CD4-positive, alpha-beta T cell treated with Interleukin-1 beta for 1 hour (primary cell): ENCODE results near the gene ZFAND3.

Source experiments
- DNase-seq, 2 donors: peaks; one replicate each; pipeline ENCODE4 v3.0.0-alpha.2; 2020 to 2022

Gene ZFAND3

DNA sequence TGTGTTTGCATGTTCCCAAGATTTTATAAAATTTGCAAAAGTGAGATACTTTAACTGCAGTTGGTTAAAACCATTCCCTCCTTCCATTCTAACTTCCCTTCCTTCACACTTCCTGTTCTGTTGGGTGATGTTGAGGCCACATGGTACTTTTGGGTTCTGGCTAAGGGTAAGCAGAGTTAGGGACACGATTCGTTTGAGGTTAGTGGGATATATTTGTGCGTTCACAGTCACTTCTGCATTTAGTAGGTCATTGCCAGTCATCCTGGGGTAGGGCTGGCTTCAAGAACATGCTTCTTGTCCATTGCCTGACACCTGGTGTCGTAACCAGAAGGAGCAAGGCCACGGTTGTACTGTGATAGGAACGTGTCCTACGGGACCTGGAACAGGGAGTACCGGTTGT lies 340.1 kb downstream of the ZFAND3 start:
- DNase-seq, result no peak

DNA sequence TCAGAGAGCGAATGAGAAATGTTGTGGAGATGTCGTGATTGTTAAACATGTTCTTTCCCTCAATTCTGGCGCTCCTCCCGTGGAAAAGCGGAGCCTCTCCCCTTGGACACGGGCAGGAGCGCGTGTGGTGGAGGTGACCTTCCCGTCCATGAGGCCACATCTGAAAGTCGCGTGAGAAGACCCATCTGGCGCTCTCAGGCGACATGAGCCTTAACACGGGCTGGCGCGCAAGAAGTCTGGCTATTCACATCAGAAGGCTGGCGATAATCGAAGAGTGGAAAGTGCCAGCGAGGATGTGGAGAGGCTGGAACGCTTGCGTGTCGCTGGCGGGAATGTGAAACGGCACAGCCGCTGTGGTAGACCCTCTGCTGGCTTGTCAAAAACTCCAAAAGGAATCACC lies 341.3 kb downstream of the ZFAND3 start:
- DNase-seq, result no peak

DNA sequence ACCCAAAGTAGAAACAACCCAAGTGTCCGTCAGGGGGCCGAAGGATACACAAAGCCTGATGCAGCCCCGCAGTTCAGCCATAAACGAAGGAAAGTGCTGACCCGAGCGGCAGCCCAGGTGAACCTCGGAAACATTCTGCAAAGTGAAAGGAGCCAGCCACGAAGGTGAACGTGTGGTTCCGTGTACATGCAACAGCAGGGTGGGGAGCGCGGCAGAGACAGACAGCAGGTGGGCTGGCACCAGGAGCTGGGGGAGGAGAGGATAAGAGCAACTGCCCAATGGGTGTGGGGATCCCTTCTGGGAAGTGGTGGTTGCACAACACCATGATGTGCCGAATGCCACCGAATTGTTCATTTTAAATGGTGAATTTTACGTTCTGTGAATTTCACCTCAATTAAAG lies 341.8 kb downstream of the ZFAND3 start:
- no peak for DNase-seq

DNA sequence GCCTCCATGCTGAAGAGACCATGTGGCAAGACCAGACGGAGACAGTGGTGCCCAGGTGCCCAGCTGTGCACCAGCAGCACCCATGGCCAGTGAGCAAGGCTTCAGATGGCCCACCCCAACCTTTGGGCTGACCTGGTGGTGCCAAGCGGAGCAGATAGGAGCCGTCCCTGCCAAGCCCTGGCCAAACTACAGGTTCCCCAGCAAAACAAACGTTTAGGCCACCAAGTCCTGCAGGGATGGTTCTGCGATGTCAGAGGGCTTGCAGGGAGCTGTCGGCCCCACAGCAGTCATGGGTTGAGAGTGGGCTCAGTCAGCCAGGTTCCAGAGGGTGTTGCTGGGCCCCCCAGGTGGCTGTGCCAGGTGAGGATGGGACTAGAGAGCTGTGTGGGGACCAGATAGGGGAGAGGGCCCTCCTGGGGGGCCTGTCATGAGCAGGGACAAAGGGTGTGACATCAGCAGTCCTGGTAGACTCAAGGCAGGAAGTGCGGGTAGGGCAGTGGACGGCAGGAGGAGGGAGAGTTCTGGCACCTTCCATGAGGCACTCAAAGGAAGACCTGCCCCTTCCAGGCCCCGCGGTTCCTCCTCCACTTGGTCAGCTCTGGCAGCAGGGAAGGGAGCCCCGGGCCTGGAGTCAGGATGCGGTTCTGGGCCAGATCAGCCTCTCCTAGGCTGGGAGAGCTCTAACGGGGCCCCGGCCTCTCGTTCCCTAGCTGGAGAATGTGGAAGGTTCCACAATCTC lies 342.4 kb downstream of the ZFAND3 start:
- no peak for DNase-seq

DNA sequence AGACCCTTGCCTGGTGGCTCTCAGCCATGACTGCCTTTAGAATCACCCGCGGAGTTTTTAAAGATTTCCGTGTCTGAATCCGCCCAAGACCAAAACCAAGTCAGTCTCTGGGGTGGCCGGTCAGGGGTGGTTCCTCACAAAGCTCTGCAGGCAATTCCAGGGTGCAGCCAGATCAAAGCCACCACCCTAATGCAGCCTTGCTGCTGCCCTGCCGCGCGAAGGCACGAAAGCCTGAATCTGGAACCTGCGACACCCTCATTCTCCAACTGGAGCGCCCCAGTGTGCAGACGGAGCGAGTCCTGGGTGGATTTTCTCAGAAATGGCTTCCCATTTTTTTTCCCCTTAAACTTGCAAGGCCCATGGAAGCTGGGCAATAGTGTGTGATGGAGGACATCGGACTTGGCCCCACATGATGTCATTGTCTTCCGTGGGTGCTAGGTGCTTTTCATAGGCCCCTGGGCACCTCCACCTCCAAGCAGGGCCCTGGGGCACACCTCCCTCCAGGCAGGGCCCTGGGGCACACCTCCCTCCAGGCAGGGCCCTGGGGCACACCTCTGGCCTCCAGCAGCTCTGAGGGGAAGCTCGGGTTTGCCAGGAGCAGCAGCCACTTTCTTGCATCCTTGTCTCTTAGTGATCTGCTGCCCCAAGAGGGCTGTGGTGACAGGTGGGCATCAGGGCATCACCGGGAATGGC lies 343.1 kb downstream of the ZFAND3 start:
- DNase-seq, result no peak

DNA sequence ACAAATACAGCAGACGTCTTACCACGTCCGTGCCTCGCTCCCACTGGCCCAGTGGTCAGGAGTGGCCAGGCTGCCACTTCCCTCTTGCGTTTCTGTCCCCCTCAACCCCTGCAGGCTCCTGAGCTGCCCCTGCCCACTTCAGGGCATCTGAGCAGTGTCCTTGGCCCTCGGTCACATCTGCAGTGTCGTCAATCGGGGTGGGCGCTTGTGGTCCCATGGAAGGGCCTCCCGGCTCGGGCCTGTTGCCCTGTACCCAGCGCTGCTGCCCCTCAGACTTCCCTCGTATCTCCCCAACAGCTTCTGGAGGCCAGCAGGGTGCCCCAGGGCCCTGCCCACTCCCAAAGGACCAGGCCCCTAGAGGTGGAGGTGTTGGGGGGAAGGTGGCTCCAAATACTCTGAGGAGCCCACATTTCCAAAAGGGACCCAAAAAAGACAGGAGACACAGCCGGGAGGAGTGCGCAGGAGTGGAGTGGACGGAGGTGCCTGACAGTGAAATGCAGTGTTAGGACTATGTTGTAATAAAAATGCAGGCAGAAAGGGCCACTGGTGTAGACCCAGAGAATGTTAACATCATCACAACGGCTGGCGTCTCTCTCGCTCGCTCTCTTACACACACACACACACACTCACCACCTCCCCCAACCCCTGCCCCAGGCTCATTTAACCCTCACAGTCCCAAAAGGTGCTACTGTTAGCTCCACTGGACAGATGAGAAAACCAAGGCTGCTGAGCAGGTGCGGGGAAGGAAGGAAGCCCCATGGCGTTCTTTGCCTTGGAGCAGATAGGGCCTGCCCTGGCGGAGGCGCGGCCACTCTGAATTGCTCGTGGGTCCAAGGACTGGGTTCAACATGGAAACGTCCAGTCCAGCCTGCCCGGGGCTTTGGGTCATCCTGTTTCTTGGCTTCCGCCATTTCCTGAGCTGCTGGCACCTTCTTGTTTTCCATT lies 343.9 kb downstream of the ZFAND3 start:
- no peak for DNase-seq

DNA sequence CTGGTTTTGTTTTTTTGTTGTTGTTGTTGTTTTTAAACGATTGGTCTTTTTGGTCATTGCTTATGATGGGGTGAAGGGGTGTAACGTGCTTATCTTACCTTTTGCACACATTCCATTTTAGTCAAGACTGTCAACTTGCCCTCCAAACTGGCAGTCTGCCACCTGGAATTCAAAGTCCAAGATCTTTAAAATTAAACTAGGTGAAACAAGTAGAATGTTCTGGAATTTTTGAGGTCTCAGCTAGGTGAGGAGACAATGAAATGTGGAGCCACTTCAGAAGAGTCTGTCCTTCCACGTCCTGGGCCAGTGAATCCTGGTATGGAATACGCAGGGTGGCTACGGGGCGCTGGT lies 344.6 kb downstream of the ZFAND3 start:
- DNase-seq, result no peak

DNA sequence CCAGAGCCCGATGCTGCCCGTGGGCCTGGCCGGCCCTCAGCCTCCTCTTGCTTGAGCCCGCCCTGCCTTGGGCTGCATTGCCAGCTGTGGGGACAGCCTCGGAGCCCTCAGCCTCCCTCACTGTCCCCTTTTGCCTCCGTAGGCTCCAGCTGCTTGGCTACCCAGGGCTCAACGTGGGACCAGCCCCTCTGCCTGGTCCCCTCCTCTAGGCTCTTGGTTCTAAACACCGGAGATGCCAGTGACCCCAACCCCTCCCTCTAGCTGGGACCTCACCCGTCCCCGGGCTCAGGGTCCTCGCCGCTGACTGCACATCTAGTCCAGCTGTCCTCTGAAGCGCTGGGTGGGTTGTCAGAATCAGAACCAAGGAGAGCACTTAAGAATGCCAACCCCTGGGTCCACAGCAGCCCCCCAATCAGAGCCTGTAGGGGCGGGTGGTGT lies 345.2 kb downstream of the ZFAND3 start:
- DNase-seq, result no peak

DNA sequence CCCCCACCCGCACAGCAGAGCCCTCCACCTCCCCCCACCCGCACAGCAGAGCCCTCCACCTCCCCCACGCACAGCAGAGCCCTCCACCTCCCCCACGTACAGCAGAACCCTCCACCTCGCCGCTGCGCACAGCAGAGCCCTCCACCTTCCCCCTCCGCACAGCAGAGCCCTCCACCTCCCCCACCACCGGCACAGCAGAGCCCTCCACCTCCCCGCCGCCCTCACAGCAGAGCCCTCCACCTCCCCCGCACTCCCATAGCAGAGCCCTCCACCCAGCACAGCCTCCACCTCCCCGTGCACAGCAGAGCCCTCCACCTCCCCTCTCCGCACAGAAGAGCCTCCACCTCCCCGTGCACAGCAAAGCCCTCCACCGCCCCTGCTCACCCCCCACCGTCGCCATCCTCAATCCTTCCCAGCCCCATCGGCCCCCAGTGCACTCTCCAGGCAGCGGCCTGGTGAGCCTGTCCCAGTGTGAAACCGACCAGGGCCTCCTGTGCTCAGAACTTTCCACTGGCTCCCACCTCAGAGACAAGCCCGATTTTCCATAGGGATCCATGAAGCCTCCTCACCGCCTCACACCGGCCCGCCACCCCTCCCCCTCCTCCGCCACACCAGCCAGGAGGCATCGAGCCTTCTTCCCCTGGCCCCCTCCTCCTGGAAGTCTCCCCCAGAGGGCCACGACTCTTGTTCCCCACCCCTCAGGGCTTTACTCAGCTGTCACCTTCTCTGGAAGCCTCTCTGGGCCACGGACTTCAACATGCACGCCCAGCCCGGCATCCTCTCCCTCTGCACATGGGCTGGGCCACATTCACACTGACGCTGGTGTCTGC lies 347.1 kb downstream of the ZFAND3 start:
- DNase-seq, result no peak

DNA sequence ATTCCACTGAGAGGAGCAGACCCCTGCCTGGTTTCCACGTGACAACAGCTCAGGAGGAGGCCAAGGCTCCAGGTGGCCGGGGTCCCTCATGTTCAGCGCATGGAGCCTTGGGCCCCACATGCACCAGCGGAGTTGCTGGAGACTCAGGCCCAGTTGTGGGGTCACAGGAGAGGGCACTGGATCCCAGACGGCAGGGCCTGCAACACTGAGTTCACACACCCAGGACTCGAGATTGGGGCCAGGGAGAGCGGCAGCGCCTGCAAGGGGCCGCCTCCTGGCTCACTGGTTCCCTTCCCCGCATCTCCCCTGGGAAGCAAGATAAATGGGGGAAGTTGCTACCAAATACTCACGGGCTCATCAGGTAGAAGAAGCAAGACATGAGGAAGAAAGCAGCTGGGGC lies 348.1 kb downstream of the ZFAND3 start:
- no peak for DNase-seq

DNA sequence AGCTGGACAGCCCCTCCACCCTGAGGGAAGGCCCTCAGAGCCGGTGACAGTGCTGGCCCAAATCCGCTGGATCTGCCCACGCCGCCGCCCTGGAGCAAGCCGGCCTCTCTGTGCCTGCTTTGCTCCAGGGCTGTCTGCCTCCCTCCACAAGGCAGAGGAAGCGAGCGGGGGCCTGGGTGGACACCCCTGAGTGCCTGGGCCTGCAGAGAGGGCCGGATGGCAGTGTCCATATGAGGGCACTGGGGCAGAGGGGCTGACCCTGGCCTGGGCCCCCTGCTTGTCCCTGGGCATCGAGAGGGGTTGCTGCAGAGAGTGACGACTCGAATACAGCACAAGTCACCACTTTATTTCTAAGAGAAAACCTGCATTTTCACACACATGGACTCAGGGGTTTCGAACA lies 348.6 kb downstream of the ZFAND3 start:
- no peak for DNase-seq

DNA sequence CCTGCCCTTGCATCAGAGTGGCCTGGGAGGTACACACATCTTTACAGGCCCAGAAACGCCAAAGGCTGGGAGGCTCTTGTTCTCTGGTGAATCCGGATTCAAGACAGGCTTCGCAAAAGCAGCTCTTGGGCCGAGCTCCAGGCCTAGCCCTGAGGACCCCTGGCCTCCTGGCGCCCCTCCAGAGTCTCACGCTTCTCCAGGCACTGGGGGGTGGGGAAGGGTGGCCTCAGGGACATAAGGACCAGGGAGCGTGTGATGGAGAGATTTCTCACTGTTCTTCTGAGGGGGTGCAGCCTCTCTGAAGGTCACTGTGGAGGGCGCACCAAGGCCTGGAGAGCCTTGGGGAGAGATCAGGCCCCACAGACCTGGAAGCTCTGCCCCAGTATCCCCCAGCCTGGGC lies 349.2 kb downstream of the ZFAND3 start:
- DNase-seq, result no peak

DNA sequence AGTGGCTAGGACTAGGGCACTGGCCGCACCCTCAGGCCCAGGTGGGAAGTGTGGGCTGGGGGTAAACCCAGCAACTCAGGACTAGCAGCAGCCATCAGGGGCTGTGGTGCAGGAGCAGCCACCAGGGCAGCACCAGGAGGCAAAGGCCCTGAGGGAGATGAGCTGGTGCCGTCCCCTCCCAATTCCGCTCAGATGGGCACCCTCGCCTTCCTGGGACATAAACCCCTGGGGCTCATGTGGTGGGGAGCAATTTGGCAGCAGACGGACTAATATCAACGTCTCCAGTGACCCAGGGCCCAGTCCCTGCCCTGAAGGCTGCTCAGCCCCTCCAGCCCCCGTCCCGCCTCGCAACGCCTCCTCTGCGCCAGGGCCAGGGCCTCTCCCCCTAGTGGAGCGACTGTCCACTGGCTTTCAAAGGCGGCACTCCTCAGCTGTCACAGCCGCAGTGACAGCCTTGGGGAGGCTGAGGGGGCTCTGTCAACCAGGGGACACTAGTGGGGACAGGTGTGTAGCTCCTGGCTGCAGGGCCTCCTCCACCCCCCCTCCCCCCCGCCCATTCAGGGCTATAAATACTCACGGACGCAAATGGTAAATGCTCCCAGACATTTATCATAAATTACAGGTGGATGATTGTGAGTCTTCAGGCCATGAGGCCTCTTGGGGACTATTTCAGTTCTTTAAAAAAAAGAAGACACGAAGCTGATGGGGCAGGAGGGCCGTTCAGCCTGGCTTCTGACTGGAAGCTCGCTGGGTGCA lies 349.9 kb downstream of the ZFAND3 start:
- no peak for DNase-seq

DNA sequence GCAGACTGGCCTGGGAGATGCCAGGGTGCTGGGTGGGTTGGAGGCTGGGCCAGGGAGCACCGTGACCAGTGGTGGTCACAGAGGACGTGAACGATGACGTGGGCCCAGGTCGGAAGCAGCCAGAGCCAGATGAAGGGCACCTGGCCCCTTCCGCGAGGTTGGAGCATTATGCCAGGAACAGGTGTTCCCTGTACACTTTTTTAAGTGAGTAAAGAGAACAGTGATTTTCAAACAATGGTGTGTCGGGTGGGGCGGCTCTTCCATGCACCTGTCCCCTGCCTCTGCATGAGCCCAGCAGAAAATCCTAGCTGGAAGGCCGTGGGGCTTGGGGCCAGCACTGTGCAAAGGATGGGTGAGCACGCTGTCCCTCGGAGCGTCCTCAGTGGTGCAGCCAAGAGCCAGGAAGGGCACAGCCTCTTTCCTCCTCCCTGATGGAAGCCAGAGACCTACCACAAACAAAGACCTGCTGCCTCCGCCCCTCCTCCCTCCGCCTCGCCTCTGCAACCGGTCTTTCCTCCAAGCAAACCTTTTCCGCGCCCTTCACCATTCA lies 350.5 kb downstream of the ZFAND3 start:
- no peak for DNase-seq

DNA sequence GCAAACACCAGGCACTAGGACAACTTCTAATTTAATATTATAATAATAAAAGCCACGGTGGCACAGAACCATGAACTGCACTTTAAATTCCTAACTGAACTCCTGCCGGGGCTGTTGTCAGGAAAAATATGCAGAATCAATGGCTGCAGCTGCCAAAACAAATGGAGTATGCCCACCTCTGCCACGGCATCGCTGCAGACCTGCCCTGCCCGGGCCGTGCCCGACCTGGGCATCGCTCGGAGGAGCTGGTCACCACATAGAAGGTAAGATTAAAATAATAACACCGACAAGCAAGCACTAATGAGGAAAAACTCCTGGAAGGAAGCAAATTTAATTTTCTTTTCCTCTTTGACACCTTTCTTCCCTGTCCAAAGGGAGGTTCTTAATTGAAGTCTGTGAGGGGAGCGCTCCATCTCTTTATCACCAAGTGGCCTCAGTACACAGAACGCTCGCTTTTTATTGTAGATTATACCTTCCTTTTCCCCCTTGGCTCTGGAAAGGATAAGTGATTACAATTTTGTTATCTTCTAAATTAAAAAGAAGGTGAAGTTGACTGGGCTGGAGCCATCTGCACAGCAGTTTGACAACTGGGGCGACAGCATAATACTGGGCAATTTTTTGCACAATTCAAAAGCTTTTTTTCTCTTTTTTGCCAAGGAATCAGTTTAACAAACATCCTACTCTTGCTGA lies 351.3 kb downstream of the ZFAND3 start:
- no peak for DNase-seq

DNA sequence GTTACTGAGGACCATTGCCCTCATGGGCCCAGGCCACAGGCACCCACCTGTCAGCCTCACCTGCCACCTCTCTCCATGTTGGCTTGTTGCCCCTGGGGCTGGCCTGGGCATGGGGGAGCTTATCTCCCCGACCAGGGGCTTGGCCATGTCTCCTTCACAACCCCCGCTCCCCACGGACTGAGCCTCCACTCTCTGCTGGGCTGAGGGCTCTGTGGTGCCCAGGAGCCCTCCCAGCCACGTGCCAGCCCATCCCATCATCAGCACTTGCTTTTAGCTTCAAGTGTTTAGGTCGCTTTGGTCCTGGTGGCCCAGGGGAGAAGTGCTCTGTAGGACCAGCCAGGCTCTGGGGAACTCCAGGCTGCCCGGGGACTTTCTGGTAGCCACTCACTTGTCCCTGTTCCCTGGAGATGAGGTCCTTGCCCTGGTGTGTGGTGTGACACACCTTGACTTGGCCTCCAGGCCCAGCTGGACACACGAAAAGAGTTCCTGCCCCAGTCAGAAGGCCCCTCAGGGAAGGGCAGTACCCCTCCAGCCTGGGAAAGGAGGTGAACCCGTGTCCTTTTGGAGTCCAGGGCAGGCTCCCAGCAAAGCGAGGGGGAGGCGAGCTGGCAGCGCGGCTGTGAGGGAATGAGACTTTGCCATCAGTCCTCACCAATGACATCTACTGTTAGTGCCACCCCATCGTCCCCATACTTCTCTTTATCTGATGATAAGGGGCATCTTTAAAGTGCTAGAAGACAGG lies 352.6 kb downstream of the ZFAND3 start:
- DNase-seq, result no peak

DNA sequence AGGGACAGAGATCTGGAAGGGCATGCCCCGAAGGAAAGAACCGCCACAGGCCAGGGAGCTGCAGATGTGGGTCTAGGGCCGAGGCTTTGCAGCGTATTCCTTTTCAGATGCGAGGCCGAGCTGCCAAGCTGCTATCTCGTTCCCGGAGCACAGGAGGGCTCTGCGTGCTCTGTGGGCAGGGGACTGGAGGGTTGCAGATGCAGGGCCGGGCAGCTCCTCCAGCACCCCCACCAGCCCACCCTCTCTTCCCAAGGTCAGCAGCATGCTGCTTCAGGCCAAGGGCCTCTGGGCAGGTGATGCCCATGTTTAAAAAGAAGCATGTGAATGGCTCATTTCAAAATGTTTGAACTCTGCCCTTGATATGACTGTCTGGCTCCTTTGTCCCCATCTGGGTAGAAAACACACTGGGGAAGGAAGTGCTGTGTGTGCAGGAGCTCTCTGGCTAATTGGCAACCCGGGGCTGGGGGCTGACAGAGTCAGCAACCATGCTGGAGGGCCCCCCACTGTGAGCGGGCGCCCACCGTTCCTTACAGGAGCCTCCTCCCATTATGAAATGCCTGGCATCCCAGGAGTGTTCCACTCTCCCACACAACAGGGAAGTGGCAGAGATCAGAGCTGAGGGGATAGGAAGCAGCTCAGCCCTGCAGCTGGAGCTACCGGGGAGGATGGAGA lies 353.3 kb downstream of the ZFAND3 start:
- DNase-seq, result no peak

DNA sequence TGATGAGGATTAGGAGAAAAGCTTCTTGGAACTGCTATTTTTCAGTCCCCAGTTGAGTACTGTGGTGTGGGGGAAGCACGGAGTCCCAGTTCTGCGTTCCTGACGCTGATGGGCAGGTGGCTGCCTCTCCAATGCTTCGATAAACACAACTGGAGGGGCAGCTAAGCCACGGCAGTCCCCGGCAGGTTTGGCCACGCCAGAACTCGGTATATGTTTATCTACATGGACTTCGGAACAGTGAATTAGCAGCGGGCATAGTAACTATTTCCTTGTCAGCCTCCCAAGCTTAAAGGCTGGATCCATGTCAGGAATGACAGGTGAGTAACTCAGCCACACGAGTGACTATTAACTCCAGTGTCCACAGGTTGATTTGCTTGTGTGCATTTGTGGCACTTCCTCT lies 354.4 kb downstream of the ZFAND3 start:
- no peak for DNase-seq

DNA sequence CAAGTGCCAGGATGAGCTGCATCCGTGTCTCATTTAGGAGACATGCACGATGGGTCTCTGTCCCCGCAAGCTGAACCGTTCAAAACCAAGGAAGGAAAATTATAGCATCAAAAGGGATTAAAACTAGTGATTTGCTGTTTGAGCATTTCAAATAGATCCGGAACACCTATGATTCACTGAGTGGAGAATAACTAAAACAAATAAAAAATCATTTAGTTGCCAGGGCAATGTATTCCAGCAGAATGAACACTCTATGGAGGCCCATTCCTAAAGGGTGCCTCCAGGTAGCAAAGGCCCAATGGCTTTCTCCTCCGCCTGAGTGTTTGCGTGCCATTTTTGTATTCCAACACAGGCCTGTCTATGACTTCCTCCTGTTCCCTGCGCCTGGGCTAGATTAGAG lies 354.8 kb downstream of the ZFAND3 start:
- DNase-seq, result no peak
